ENCODE measurements around the gene UBE2K.
"Not testable (repeated sequence)": the region's sequence is repeated elsewhere in the genome, so short reads cannot be mapped to it uniquely, and the experiment has no call there.

Gene UBE2K, protein sequence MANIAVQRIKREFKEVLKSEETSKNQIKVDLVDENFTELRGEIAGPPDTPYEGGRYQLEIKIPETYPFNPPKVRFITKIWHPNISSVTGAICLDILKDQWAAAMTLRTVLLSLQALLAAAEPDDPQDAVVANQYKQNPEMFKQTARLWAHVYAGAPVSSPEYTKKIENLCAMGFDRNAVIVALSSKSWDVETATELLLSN

DNA sequence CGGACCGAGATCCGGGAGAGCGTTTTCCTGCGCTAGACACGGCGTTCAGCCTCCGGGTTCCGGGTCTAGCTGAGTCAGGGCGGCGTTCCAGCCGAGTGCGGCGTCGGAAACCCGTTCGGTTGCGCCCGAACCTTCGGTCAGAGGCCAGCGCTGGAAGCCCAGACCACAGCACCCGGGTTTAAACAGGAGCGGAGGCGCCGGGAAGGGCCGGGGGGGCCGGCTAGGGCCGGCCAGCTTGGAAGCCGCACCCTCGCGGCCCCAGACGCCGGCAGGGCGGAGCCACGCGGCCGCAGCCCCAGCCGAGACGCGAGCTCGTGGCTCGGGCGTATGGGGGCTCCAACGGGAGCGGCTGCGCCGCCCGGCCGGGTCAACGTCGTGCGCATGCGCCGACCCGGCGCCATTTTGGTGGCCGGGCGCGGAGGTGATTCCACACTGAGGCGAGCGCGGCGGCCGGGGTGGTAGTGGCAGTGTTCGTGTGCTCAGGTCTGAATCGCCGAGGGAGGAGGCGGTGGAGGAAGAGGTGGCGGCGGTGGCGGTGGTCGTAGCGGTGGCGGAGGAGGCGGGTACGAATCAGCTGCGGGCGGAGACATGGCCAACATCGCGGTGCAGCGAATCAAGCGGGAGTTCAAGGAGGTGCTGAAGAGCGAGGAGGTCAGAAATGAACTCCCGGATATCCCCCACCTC is at the start of gene UBE2K:
TSS of gene UBE2K (plus strand) at position 397 of the 684 bp plus-strand sequence. CDS start at position 589, 192 bp downstream.
- peak; percentile 55 for DNase-seq

- DNase-seq: no peak
Observed at GRCh38 chr4:39648213-39648612, 49.7 kb upstream of the UBE2K start.

GRCh38 chr4:39648827-39649558 is 48.9 kb upstream of the UBE2K start:
- no peak for DNase-seq

GRCh38 chr4:39649639-39650265 is 48.2 kb upstream of the UBE2K start:
- DNase-seq: no peak

DNA sequence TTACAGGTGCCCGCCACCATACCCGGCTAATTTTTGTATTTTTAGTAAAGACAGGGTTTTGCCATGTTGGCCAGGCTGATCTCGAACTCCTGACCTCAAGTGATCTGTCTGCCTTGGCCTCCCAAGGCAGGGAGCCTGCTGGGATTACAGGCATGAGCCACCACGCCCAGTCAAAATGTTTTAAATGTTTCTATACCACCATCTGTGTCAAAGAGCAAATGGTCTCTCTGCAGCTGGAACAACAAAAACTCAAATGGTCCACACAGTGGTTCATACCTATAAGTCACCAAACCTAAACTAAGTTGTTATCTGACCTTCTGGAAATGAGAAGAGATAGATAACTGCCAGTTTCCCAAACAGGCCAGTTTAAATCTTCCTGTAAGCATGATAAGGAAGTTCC is 46.4 kb upstream of the UBE2K start:
- DNase-seq: not testable (repeated sequence)

GRCh38 chr4:39655211-39655610 is 42.7 kb upstream of the UBE2K start:
- DNase-seq: no peak

GRCh38 chr4:39655876-39656275 is 42.1 kb upstream of the UBE2K start:
- DNase-seq: no peak

DNA sequence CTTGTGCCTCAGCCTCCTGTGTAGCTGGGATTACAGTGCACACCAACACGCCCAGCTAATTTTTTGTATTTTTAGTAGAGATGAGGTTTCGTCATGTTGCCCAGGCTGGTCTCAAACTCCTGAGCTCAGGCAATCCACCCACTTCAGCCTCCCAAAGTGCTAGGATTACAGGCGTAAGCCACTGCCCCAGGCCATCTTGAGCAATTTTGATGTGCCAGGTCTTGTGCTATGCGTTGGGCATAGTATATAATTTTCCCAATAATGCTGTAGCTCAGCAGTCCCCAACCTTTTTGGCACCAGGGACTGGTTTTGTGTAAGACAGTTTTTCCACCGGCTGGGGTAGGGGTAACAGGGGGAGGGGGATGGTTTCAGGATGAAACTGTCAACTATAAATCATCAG is 41.3 kb upstream of the UBE2K start:
- DNase-seq: not testable (repeated sequence)

GRCh38 chr4:39657465-39657864 is 40.5 kb upstream of the UBE2K start:
- DNase-seq: no peak

- no peak for DNase-seq
Observed at GRCh38 chr4:39658756-39659155, 39.2 kb upstream of the UBE2K start.

GRCh38 chr4:39660045-39660444 is 37.9 kb upstream of the UBE2K start:
- DNase-seq: no peak

DNA sequence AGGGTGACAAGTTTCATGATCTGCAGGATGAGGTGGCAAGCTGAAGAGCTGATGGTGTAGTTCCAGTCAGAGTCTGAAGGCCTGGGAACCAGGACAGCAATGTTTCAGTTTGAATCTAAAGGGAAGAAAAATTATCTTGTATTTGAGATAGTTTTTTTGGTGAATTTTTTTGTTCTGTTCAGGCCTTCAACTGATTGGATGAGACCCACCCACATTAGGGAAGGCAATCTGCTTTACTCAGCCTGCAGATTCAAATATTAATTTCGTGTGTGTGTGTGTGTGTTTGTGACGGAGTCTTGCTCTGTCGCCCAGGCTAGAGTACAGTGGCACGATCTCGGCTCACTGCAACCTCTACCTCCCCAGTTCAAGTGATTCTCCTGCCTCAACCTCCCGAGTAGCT is 37.2 kb upstream of the UBE2K start:
- no peak for DNase-seq

- DNase-seq: no peak
Observed at GRCh38 chr4:39662683-39663082, 35.3 kb upstream of the UBE2K start.

- DNase-seq: no peak
Observed at GRCh38 chr4:39664828-39665731, 32.9 kb upstream of the UBE2K start.

DNA sequence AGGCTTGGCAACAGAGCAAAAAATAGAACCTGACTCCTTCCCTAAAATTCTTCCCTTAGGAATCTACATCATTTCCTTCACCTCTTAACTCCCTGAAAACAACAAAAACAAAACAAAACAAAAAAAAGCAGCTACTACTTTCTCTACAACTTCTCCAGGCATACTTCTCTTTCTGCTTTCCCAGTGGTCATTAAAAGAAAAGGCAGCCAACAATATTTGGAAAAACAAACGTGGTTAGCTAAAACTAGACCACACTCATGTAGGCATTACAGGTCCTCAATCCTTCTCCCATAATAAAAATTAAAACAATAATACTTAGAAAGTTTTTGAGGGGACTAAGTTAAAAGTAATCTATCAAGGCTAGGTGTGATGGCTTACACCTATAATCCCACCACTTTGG is 30.2 kb upstream of the UBE2K start:
- no peak for DNase-seq

DNA sequence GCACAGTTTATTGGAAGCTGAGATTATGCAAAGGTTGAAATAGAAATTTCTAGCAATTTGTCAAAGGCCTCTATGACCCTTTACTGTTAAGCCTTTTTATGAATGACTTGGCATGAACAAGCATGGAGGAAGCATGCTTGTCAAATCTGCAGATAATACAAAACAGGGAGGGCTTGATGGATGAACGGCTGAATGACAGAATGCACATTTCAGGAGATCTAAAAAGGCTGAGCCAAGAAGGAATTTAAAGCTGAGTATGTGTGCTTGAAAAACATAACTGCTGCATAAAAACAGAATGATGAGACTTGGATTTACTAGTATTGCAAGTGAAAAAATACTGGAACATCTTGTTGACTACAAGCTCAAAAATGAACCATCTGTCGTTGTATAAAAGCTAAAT is 29.0 kb upstream of the UBE2K start:
- peak; percentile 27 for DNase-seq

DNA sequence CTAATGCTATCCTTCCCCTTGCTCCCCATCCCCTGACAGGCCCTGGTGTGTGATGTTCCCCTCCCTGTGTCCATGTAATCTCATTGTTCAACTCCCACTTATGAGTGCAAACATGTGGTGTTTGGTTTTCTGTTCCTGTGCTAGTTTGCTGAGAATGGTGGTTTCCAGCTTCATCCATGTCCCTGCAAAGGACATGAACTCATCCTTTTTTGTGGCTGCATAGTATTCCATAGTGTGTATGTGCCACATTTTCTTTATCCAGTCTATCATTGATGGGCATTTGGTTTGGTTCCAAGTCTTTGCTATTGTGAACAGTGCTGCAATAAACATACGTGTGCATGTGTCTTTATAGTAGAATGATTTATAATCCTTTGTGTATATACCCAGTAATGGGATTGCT is 27.6 kb upstream of the UBE2K start:
- not testable (repeated sequence) for DNase-seq

DNA sequence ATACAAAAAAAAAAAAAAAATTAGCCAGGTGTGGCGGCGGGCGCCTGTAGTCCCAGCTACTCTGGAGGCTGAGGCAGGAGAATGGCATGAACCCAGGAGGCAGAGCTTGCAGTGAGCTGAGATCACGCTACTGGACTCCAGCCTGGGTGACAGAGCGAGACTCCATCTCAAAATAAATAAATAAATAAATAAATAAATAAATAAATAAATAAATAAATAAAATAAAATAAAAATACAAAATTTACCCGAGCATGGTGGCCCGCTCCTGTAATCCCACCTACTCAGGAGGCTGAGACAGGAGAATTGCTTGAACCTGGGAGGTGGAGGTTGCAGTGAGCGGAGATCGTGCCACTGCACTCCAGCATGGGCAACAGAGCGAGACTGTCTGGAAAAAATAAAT is 22.3 kb upstream of the UBE2K start:
- DNase-seq: not testable (repeated sequence)

GRCh38 chr4:39681003-39681402 is 16.9 kb upstream of the UBE2K start:
- not testable (repeated sequence) for DNase-seq

DNA sequence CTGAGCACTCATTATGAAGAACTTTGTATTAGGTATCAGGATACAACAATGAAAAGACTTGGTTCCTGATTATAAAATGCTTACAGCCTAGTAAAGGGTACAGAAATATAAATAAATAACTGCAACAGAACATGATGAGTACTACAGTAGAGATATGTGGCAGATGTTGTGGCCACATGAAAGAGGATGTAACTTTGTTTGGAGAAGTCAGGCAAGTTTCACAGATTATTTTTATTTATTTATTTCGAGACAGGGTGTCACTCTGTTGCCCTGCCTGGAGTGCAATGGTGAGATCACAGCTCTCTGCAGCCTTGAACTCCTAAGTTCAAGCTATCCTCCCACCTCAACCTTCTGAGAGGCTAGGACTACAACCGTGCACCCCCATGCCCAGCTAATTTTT is 15.8 kb upstream of the UBE2K start:
- no peak for DNase-seq

GRCh38 chr4:39685990-39686389 is 11.9 kb upstream of the UBE2K start:
- DNase-seq: no peak

DNA sequence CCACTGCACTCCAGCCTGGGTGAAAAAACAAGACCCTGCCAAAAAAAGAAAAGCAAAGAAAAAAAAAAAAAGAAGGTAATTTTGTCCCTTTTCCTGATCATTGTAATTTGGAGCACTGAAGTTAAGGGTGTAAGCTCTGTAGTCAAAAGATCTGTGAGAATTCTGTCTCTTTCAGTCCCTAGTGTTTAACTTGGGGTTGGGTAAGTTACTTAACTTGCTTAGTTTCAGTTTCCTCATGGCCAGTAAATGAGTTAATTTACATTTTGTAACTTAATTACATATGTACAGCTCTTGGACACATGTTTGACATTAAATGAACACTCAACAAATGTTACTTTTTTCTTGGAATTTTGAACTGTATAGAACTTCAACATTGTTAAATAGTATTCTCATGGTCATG is 10.9 kb upstream of the UBE2K start:
- DNase-seq: no peak

- DNase-seq: no peak
Observed at GRCh38 chr4:39689970-39690369, 8.0 kb upstream of the UBE2K start.
